Muscle of leg (tissue), 11 donors: ENCODE results near the gene C11orf97. TPM values are rescaled to one million over a fixed set of nuclear protein-coding genes. Genes with fewer than 3 reads are reported as not detected.
"Not testable (repeated sequence)": the region's sequence is repeated elsewhere in the genome, so short reads cannot be mapped to it uniquely, and the experiment has no call there.

Experiments used
- DNase-seq: peaks from one replicate; pipeline ENCODE4 v3.0.0; 2013
- H3K27ac ChIP-seq: one replicate; pipeline ENCODE4 v1.5.1; 2013; ENCODE audit warnings: mild to moderate bottlenecking, low read length, control low read depth
- H3K27me3 ChIP-seq: one replicate; pipeline ENCODE4 v1.6.1; 2013; ENCODE audit warnings: low read length; ENCODE audit not compliant: control insufficient read depth, insufficient read depth
- H3K36me3 ChIP-seq: one replicate; pipeline ENCODE4 v1.6.1; 2013; ENCODE audit warnings: low read length; ENCODE audit not compliant: control insufficient read depth, insufficient read depth
- H3K4me1 ChIP-seq: one replicate; pipeline ENCODE4 v1.6.1; 2013; ENCODE audit warnings: low read length; ENCODE audit not compliant: control insufficient read depth, insufficient read depth
- H3K4me3 ChIP-seq: one replicate; pipeline ENCODE4 v1.5.1; 2013; ENCODE audit warnings: low read length, control low read depth
- H3K9me3 ChIP-seq: replicated peaks from 2 replicates; pipeline ENCODE4 v1.6.1; 2013; ENCODE audit warnings: low read depth, low read length; ENCODE audit not compliant: control insufficient read depth
- WGBS: methylation state at CpG from one replicate; pipeline ENCODE4 v1.1.5; 2013; ENCODE audit warnings: missing lambda C conversion rate; ENCODE audit not compliant: insufficient coverage; 5-methylcytosine and 5-hydroxymethylcytosine counted together
- polyA plus RNA-seq, 8 donors: library from polyadenylated mRNA; unstranded; fragments of 120-200 nt; gene quantifications; one replicate each; pipeline versions ENCODE4 v1.2.1 to v1.2.3, GENCODE V29; 2013; ENCODE audit warnings: inconsistent platforms in 1 of 8, low replicate concordance in 1 of 8; ENCODE audit not compliant: insufficient read length in 8 of 8, insufficient read depth in 1 of 8
- total RNA-seq: library from RNA; stranded (reverse); fragments of 120-200 nt; gene quantifications from one replicate; pipeline ENCODE4 v1.2.4, GENCODE V29; 2013

C11orf97 gene
- total and polyA plus RNA-seq, 9 donors, result not detected

DNA sequence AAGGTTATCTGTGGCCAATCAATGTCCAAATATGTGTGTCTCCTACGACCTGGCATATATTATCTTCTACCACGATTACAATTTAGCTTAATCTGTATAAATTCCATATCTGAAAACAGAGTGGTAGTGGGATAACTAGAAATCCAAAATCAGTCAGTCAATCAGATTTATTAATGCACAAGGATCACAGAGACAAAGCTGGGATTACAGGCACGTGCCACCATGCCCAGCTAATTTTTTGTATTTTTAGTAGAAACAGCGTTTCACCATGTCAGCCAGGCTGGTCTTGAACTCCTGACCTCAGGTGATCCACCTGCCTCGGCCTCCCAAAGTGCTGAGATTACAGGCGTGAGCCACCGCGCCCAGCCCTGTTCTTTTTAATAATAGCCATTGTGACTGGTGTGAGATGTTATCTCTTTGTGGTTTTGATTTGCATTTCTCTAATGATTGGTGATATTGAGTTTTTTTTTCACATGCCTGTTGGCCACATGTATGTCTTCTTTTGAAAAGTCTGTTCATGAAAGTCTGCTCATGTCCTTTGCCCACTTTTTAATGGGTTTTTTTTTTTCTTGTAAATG lies 43.6 kb downstream of the C11orf97 start:
- H3K27ac ChIP-seq, H3K36me3 ChIP-seq, H3K9me3 ChIP-seq, H3K4me1 ChIP-seq, DNase-seq, H3K4me3 ChIP-seq, H3K27me3 ChIP-seq: not testable (repeated sequence)
- 100% methylated on average over 4 of the region's 8 CpGs for WGBS

DNA sequence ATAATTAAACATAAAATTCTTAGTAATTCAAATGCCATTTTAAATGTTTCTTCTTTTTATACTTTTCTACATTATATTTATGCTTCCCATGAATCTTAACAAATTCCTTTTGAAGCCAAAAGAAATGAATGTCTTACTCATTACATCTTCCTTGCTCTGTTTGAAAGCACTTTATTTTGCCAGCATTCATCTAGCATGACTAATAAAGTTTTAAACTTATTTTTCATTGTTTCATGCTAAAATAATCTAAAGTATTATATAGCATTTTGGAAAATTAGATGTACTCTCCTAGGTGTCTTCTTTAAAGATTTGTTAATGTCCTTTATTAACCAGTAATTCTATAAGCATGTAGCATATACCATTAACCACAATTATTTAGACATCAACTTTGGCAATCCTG lies 45.2 kb downstream of the C11orf97 start:
- no peaks in the 10 kb centered on the region for H3K36me3 ChIP-seq
- no peaks in the 10 kb centered on the region for H3K9me3 ChIP-seq
- H3K4me3 ChIP-seq, result no peak overlapping the region
- no peaks in the 10 kb centered on the region for H3K27me3 ChIP-seq
- no peak for DNase-seq
- no peaks in the 10 kb centered on the region for H3K4me1 ChIP-seq
- H3K27ac ChIP-seq, result no peak overlapping the region

DNA sequence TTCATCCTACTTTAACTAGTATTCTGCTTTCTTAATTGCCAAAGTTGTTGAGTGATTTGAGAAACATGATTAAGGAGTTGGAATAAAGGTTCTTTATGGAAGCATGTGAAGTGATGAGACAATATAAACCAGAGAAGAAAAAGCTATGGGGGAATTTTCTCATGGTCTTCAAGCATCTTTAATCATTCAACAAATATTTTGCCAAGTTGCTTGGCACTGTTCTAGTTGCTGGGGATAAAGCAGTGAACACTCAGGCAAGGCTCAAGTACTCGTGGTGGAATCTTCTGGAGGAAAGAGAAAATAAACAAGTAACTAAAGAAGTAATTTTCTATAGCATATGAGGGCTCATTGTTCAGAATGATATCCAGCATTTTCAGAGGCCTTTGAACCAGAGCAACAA lies 45.7 kb downstream of the C11orf97 start:
- H3K9me3 ChIP-seq, result no peaks in the 10 kb centered on the region
- H3K4me3 ChIP-seq, result no peak overlapping the region
- DNase-seq, result no peak
- no peaks in the 10 kb centered on the region for H3K36me3 ChIP-seq
- no CpG with 5 or more reads among the region's 1 CpG for WGBS
- H3K27ac ChIP-seq, result no peak overlapping the region
- H3K4me1 ChIP-seq, result no peaks in the 10 kb centered on the region
- no peaks in the 10 kb centered on the region for H3K27me3 ChIP-seq

DNA sequence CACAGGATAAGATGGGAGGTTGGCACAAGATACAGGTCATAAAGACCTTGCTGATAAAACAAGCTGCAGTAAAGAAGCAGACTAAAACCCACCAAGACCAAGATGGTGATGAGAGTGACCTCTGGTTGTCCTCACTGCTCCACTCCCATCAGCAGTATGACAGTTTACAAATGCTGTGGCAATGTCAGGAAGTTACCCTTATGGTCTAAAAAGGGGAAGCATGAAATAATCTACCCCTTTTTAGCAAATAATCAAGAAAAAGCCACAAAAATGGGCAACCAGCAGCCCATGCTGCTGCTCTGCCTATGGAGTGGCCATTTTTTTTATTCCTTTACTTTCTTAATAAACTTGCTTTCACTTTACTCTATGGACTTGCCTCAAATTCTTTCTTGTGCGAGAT lies 46.2 kb downstream of the C11orf97 start:
- Histone ChIP-seq H3K36me3 (no peaks in the 10 kb centered on the region), H3K4me3 (no peak overlapping the region), H3K4me1 (no peaks in the 10 kb centered on the region), H3K27me3 (no peaks in the 10 kb centered on the region), H3K9me3 (no peaks in the 10 kb centered on the region), H3K27ac (no peak overlapping the region)
- no peak for DNase-seq
- WGBS, result no CpG with 5 or more reads among the region's 1 CpG

DNA sequence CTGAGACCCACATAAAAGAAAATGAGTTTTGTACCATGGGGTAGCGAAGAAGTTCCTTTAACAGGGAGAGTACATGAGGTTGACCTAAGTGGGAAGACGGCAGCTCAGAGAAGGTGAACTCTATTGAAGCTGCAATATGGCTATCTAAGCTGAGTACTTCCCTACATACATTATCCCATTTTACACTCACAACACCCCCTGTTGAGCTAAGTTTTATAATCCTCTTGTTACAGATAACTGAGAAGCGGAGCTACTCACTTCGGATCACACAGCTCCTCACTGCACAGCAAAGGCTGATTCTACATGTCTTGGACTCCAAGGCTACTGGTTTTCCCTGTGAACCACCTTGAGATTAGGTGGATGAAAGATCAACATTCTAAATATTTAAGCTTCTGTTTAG lies 46.7 kb downstream of the C11orf97 start:
- no peaks in the 10 kb centered on the region for H3K36me3 ChIP-seq
- no peak overlapping the region for H3K4me3 ChIP-seq
- no peaks in the 10 kb centered on the region for H3K4me1 ChIP-seq
- no peak for DNase-seq
- no peaks in the 10 kb centered on the region for H3K9me3 ChIP-seq
- 100% methylated on average over 1 of the region's 4 CpGs for WGBS
- H3K27me3 ChIP-seq, result no peaks in the 10 kb centered on the region
- no peak overlapping the region for H3K27ac ChIP-seq

DNA sequence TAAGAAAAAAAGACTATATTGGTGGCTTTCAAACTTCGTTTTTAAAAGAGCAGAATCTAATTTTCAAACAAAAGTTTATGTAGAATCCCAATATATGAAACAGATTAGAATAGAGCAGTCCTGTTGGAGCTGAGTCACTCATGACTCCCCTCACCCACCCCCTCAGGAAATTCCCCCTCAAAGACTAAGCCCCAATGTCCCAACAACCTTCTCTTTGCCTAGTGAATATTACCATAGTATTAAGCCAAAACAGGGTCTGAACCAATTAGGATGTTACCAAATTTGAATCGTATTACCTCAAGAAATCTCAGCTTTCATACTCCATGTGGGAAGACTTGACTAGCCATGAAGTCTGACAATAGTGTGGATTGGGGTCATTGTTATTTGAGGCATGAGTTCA lies 47.1 kb downstream of the C11orf97 start:
- no peaks in the 10 kb centered on the region for H3K9me3 ChIP-seq
- no peaks in the 10 kb centered on the region for H3K27me3 ChIP-seq
- DNase-seq, result no peak
- H3K4me1 ChIP-seq, result no peaks in the 10 kb centered on the region
- H3K4me3 ChIP-seq, result no peak overlapping the region
- WGBS, result no CpG with 5 or more reads among the region's 2 CpGs
- no peak overlapping the region for H3K27ac ChIP-seq
- H3K36me3 ChIP-seq, result no peaks in the 10 kb centered on the region

DNA sequence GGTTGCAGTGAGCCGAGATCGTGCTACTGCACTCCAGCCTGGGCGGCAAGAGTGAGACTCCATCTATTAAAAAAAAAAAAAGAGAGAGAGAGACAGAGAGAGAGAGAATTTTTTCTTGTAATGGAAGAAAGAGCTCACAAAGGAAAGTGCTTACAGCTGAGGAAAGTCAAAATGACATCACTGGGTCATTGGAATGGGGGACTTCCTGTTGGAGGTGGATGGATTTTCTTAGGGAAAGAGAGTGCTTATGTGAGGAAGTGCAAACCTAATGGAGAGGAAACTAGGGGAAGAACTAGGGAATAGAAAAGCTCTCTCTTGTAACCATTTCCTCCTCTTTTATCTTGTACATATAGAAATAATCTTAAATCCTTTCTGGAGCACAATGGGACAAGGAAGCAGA lies 48.6 kb downstream of the C11orf97 start:
- Histone ChIP-seq H3K9me3 (no peaks in the 10 kb centered on the region), H3K4me1 (no peaks in the 10 kb centered on the region), H3K27ac (no peak overlapping the region), H3K4me3 (no peak overlapping the region), H3K36me3 (no peaks in the 10 kb centered on the region), H3K27me3 (no peaks in the 10 kb centered on the region)
- peak; percentile 23 for DNase-seq
- WGBS, result 100% methylated on average over 1 of the region's 3 CpGs

DNA sequence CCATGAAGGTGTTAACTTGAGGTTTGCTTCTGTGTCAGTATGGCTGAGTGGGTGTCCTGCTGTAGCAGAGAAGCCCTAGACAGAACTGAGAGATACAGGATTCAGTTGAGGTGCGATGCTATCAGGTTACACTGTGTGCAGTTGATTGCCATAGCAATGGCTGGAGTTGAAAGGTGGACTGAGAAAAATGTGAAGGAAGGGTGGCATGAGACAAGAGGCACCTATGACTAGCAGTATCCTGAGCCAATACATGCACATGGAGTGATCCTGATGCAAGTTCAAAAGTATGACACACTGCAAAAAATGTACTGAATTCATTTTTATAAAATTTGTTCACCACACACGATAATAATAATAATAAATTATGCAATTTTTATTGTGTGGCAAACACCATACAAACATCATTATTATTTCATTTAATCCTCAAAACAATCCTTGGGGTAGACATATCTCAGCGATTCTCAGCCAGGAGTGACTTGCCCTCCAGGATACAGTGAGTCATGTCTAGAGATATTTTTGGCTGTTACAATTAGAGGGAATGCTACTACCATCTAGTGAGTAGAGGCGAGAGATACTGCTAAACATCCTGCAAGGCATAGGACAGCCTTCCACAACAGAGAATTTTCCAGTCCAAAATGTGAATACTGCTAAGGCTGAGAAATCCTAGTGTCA lies 51.1 kb downstream of the C11orf97 start:
- no peak overlapping the region for H3K27ac ChIP-seq
- H3K9me3 ChIP-seq, result no peaks in the 10 kb centered on the region
- WGBS, result 61% methylated on average over 1 of the region's 4 CpGs
- no peaks in the 10 kb centered on the region for H3K36me3 ChIP-seq
- H3K27me3 ChIP-seq, result no peaks in the 10 kb centered on the region
- H3K4me1 ChIP-seq, result no peaks in the 10 kb centered on the region
- DNase-seq, result peak; percentile 54
- H3K4me3 ChIP-seq, result no peak overlapping the region

DNA sequence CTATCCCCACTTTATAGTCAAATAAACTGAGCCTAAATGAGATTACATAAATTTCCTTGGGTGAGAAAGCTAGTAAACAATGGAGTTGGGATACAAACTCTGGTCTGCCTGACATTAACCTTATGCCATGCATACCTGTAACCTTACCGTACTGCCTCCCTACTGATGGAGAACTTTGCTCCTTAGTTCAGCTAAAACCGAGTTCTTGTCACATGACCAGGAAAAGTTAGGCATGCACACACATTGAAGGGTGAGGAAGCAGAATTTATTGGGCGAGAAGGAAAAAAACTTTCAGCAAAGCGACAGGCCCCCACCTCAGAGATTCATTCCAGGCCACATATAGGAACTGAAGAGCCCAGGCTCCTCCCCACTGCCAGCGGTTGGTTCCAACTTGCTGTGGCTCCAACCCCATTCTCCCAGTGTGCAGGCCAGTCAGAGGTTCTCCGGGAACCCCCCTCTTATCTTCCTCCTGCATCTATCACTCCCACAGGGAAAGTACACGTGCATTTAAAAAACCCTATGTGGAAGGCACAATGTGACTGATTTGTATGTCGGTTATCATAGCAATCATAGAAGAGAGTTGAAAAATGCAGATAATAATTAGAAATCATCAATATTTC lies 51.7 kb downstream of the C11orf97 start:
- Histone ChIP-seq H3K4me3 (no peak overlapping the region), H3K4me1 (no peaks in the 10 kb centered on the region), H3K9me3 (no peaks in the 10 kb centered on the region), H3K27ac (no peak overlapping the region), H3K36me3 (no peaks in the 10 kb centered on the region), H3K27me3 (no peaks in the 10 kb centered on the region)
- no peak for DNase-seq
- WGBS, result 65% methylated on average over 4 of the region's 8 CpGs

DNA sequence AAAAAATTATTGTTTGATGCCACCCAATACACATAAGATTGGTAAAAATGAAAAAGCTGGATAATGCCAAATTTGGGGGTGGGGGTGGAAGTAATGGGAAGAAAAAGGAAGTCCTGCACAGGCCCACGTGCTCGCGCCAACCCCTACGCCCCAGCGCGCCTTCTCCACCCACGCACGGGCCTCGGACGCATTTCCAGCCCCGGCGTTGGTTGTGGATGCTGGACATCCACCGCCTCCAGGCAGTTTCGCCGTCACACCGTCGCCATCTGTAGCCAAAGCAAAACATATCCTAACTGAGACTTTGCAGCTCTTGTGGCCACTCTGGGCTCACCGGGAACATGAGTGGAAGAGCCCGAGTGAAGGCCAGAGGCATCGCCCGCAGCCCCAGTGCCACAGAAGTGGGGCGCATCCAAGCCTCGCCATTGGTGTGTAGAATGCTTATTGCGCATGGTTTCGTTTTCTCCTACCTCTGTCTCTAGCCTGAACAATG lies 55.0 kb downstream of the C11orf97 start, which contains the start of gene PIWIL4:
TSS of gene PIWIL4 (plus strand) at position 188 of the 490 bp plus-strand sequence. CDS start at position 339, 151 bp downstream.
- WGBS, result 89% methylated on average over 19 of the region's 25 CpGs
- H3K4me1 ChIP-seq, result no peaks in the 10 kb centered on the region
- no peak for DNase-seq
- H3K27me3 ChIP-seq, result no peaks in the 10 kb centered on the region
- H3K4me3 ChIP-seq, result no peak within 1 kb of the TSS
- no peaks in the 10 kb centered on the region for H3K9me3 ChIP-seq
- no peak within 1 kb of the TSS for H3K27ac ChIP-seq
- no peaks in the 10 kb centered on the region for H3K36me3 ChIP-seq
